Keratinocyte (primary cell): Measurements from ENCODE around the gene GFPT2.

Experiments
- EZH2 ChIP-seq: IDR thresholded peaks from one replicate; pipeline ENCODE4 v1.6.1; 2012; ENCODE audit warnings: inconsistent platforms, mild to moderate bottlenecking, low read length, moderate library complexity
- TF ChIP-seq, protein P1 (sequence below), 3 experiments: IDR thresholded peaks in 1 of 3; conservative IDR thresholded peaks in 1 of 3; optimal IDR thresholded peaks in 1 of 3; 2 replicates in 2 of 3; 3 replicates in 1 of 3; pipeline versions ENCODE3 to v1.5.1; 2011; ENCODE audit warnings: low read length in 3 of 3, mild to moderate bottlenecking in 3 of 3, moderate library complexity in 2 of 3, control low read depth in 1 of 3, inconsistent platforms in 1 of 3; ENCODE audit not compliant: insufficient read depth in 2 of 3; ENCODE audit errors: extremely low read depth in 1 of 3

DNA sequence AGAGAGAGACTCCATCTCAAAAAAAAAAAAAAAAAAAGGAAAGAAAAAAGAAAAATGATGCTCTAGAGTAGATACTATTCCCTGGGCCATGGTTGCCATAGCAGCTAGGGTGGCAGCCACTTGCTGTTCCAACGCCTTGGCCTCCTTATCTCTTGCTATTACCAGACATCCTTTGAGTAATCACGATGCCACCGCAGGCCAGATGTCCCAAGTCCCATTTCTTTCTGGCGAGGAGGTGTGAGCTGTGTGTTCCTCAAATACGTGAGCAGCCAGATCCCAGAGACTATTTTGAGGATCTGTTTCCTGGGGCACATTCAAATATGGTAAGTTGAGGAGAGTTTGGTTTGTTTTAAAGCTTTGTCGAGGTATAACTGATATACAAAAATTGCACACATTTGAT, 23.4 kb upstream of the GFPT2 start:
- TF ChIP-seq, protein P1, sequence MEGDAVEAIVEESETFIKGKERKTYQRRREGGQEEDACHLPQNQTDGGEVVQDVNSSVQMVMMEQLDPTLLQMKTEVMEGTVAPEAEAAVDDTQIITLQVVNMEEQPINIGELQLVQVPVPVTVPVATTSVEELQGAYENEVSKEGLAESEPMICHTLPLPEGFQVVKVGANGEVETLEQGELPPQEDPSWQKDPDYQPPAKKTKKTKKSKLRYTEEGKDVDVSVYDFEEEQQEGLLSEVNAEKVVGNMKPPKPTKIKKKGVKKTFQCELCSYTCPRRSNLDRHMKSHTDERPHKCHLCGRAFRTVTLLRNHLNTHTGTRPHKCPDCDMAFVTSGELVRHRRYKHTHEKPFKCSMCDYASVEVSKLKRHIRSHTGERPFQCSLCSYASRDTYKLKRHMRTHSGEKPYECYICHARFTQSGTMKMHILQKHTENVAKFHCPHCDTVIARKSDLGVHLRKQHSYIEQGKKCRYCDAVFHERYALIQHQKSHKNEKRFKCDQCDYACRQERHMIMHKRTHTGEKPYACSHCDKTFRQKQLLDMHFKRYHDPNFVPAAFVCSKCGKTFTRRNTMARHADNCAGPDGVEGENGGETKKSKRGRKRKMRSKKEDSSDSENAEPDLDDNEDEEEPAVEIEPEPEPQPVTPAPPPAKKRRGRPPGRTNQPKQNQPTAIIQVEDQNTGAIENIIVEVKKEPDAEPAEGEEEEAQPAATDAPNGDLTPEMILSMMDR (optimal IDR thresholded peaks at IDR 0.05 in 1 of 3, IDR thresholded peaks at IDR 0.05 in 1 of 3, conservative IDR thresholded peaks at IDR 0.05 in 1 of 3; ENCODE audit: extremely low read depth in 1 of 3, insufficient read depth in 2 of 3, low read length in 3 of 3) = no peak
- TF ChIP-seq EZH2 = no peak
